Activated CD8-positive, alpha-beta memory T cell treated with anti-CD3 and anti-CD28 coated beads for 1 hour (primary cell): ENCODE results near the gene GRM4.

Experiments used
- DNase-seq, 2 donors: peaks; one replicate each; pipeline ENCODE4 v3.0.0-alpha.2; 2020; ENCODE audit warnings: low read depth in 1 of 2; ENCODE audit errors: extremely low read depth in 1 of 2

Gene GRM4

DNA sequence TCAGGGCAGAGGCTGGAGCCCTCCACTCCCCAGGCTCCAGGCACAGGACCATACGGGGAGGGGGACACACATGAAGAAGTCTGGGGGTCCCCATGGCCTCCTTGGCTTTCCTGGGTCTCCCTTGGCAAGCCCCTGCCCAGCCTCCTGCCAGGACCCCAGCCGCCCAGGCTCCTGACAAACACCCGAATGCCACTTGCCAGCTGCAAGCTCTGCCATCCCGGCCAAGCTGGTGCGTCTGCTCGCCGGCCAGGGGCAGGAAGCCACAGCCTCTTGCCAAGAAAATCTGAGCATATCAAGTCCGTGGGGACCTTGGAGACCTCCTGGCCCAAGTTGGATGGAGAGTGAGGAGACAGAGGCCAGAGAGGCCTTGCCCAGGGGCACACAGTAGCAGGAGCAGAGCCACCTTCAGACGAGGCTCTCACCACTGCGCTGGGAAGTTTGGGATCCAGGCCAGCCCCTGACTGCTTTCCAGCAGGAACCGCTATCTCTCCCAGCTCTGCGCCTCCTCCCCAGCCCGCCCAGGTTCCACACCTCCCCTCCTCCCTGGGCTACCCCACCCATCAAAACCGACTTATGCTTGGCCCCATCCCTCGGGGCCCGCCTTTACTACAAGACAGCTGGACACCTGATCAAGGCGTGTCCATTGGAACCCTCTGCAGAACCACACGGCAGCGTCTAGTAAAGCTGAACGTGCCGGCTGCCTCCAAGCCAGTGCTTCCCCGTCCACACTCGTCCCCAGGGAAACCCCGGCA, 80.2 kb downstream of the GRM4 start:
- DNase-seq: no peak

GRCh38 chr6:34064675-34065074, 81.2 kb downstream of the GRM4 start:
- no peak for DNase-seq

DNA sequence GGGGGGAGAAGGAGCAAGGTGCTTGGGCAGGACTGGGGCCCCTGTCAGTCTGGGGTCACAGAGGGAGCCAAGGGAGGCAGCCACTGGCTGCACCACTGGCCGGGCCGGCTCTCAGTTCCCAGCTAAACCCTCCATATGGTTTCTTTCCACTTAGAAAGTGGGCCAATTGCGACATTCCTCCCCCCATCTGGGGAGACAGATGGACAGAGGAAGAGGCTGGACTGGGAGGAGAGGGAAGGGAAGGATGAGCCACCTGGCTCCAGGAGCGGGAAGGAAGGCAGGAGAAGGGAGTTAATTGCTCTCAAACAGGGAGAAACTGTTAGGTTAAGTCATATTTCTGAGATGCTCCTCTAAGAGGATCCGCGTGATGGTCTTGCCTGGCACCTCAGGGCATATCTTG, 82.2 kb downstream of the GRM4 start:
- no peak for DNase-seq

DNA sequence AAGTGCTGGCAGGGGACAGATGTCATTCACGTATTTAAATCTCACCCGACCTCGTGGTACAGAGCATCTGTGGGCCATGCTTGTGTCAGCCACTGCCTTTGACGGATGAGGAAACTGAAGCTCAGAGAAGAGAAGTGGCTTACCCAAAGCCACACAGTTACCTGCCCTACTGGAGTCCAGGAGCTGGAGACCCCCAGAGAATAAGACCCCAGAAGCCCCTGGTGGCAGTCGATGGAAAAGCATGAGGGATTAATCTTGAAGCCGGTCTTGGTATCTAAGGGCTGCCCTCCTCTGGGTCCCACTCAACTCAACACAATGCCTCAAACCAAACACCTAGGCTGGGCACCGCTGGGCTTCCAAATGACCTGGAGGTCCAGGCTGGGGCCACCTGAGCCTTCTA, 83.1 kb downstream of the GRM4 start:
- no peak for DNase-seq

DNA sequence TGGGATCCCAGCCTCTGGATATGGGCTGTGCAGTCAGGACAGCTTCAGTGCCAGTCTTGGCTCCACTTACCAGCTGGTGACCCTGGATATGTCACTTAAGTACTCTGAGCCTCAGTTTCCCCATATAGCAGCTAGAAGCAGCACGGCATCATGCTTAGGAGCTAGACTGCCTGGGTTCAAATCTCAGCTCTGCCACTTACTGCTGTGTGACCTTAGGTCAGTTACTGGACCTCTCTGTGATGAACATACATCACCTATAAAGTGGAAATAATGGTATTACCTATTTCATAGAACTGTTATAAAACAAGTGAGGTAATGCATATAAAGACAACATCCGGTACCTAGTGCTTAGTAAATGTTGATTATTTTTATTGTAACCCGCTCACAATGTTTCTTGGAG, 83.7 kb downstream of the GRM4 start:
- no peak for DNase-seq

- no peak for DNase-seq
Observed at GRCh38 chr6:34061348-34061747, 84.5 kb downstream of the GRM4 start.

GRCh38 chr6:34059914-34060313, 86.0 kb downstream of the GRM4 start:
- DNase-seq: no peak

DNA sequence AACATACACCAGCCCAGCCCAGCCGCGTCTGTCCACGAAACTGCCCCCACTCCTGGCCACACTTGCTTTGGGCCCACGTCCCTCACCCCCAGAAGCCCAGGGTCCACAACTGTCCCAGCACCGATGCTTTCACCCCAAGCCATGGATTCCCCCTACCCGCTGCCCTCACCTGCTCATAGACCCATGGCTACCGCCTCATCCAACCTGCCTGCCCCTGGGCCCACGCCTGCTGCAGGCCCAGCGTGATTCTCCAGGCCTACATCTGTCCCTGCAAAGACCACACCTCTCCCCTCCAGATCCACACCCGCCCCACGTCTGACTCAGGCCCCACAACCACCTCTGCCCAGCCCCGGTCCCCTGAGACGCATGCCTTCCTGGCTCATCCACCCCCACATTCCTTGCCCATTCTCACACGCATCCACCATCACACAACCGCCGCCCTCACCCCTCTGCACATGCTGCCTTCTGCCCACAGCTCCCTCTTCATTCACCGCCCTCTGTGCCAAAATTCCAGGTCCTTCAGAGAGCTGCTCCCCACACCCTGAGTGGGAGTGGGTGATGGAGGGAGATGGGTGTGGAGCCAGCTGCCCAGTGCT, 86.7 kb downstream of the GRM4 start:
- DNase-seq: no peak

- DNase-seq: no peak
Observed at GRCh38 chr6:34057790-34058189, 88.1 kb downstream of the GRM4 start.

- no peak for DNase-seq
Observed at GRCh38 chr6:34057191-34057590, 88.7 kb downstream of the GRM4 start.

GRCh38 chr6:34056305-34057108, 89.4 kb downstream of the GRM4 start:
- no peak for DNase-seq

DNA sequence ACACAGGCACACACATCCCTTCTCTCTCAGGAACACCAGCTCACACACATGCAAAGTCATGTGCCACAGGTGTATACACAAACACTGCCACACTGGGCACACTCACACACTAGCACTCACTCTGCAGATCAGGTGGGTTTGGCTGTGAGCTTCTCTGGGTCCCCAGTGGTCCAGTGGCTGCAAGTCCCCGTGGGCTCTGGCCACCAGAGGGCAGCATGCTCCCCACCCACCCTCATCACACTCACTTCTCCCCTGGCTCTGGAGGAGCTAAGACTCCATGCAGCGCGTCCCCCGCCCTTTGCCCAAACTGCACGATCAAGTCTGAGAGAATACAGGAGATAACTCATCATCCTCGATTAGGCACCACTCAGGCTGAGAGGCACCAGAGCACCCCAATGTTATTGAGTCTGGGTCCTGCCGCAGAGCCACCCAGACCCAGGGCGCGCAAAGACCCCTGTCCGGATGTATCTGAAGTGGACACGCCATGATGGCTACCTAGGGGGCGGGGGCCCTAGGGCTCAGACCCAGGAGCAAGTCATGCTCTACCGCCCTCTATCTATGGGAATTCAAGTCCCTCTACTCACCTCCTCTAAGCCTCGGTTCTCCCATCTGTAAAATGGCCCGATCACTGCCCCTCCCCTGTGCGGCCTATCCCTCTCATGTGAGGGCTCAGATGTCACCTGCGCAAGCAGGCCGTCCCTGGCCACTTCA, 90.5 kb downstream of the GRM4 start:
- DNase-seq: peak; percentile 18 to 48

GRCh38 chr6:34053721-34054120, 92.2 kb downstream of the GRM4 start:
- no peak for DNase-seq

DNA sequence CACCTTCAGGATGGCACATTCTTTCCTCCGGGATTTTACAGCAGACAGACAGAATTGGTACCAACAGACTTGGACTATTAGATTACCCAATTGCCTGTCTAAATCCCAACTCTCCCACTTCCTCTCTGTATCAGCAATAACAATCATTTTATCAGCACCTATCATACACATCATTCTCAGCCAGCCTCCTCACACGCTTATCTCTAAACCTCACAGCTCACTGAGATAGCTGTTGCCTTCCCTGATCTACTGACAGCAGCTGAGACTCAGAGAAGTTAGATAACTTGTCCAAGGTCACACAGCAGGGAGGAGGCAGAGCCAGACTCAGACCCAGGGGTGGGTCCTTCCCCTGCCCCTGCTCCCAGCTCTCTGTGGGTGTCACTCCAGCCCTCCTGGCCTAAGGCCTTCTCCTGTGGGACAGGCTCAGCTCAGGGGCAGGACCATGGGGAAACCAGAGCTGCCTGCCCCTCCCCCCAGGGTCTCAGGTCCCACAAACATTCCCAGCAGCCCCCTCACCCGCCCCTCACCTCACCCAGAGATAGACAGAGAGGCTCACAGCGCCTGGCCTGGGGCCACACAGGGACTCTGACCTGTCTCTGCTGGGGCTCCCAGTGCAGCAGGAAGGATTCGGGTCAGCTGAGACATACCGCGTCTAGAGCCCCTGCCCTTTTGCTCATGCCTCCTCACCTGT, 92.8 kb downstream of the GRM4 start:
- DNase-seq: no peak

GRCh38 chr6:34052071-34052825, 93.6 kb downstream of the GRM4 start:
- no peak for DNase-seq

- DNase-seq: no peak
Observed at GRCh38 chr6:34051331-34051919, 94.5 kb downstream of the GRM4 start.

- DNase-seq: no peak
Observed at GRCh38 chr6:34050691-34051090, 95.2 kb downstream of the GRM4 start.

GRCh38 chr6:34049395-34050342, 96.2 kb downstream of the GRM4 start:
- no peak for DNase-seq
